H1 (cell line): ENCODE results near the gene CCL1. TPM values are rescaled to one million over a fixed set of nuclear protein-coding genes. Genes with fewer than 3 reads are reported as not detected.

ENCODE experiments used
- FOSL1 ChIP-seq: IDR thresholded peaks from 2 replicates; pipeline ENCODE4 v1.6.1; 2011; ENCODE audit warnings: mild to moderate bottlenecking, low read depth, low read length, moderate library complexity; ENCODE audit not compliant: insufficient read depth
- PHF8 ChIP-seq: fragments of 200-600 bp; sonication (generic); conservative IDR thresholded peaks from 2 replicates; pipeline ENCODE4 v1.7.1; 2012; ENCODE audit warnings: low read depth, mild to moderate bottlenecking, inconsistent platforms, low read length, moderate library complexity
- POLR2A ChIP-seq, 2 experiments: IDR thresholded peaks; 1 replicate in 1 of 2; 2 replicates in 1 of 2; pipeline ENCODE4 v1.6.1; 2011; ENCODE audit warnings: low read depth in 2 of 2, low read length in 2 of 2, mild to moderate bottlenecking in 2 of 2; ENCODE audit errors: control extremely low read depth in 1 of 2
- polyA plus RNA-seq, 7 experiments: library from polyadenylated mRNA; depleted of rRNA in 3 of 7; stranded (reverse) in 5 of 7; unstranded in 2 of 7; fragments of >200 nt in 5 of 7; fragments of 200-250 nt in 2 of 7; gene quantifications; 1 replicate in 5 of 7; 2 replicates in 1 of 7; 4 replicates in 1 of 7; pipeline versions ENCODE4 v1.2.1 to v1.2.3, GENCODE V29; 2011 to 2013; ENCODE audit warnings: missing spikeins in 2 of 7, mixed read lengths in 2 of 7
- total RNA-seq: library from RNA; stranded (reverse); fragmentation: NEBNext Ultra II Directional; extraction: Animal tissue kit (Norgen Biotek cat#: 25700); gene quantifications from 2 replicates; pipeline ENCODE4 v1.2.1, GENCODE V29; 2021

The CCL1 gene
- total and polyA plus RNA-seq, 2 of the 8 experiments (the other 6 are each of a cell fraction or from before 2014, with no cell fraction given) = not detected

GRCh38 chr17:34311291-34311690 lies 51.7 kb downstream of the CCL1 start (continued):
- no peak for TF ChIP-seq FOSL1
- no peak for TF ChIP-seq PHF8
- no peak for TF ChIP-seq POLR2A (IDR thresholded peaks at IDR 0.05; ENCODE audit: control extremely low read depth in 1 of 2, low read depth in 2 of 2, low read length in 2 of 2)

Other genes starting within 250 kb of the CCL1 start
- gene CCL2, start 107.9 kb downstream of the CCL1 start, total RNA-seq = 3.1 and 3.7 TPM in 2 replicates
- 2.6 and 3.0 TPM in 2 replicates for gene CCL2, start 107.9 kb downstream of the CCL1 start, polyA plus RNA-seq (2011; rRNA removed)
- not detected in 2 replicates for gene CCL7, start 93.0 kb downstream of the CCL1 start, total RNA-seq
- not detected in 2 replicates for gene CCL7, start 93.0 kb downstream of the CCL1 start, polyA plus RNA-seq (2011; rRNA removed)
- not detected in 2 replicates for gene CCL11, start 77.5 kb downstream of the CCL1 start, total RNA-seq
- not detected in 2 replicates for gene CCL11, start 77.5 kb downstream of the CCL1 start, polyA plus RNA-seq (2011; rRNA removed)
- gene CCL8, start 43.8 kb downstream of the CCL1 start, total RNA-seq = not detected in 2 replicates
- gene CCL8, start 43.8 kb downstream of the CCL1 start, polyA plus RNA-seq (2011; rRNA removed) = not detected in 2 replicates
- not detected in 2 replicates for gene CCL13, start 6.8 kb downstream of the CCL1 start, total RNA-seq
- gene CCL13, start 6.8 kb downstream of the CCL1 start, polyA plus RNA-seq (2011; rRNA removed) = not detected in 2 replicates
- 0.31 and 0.45 TPM in 2 replicates for gene TMEM132E, start 216.3 kb upstream of the CCL1 start, total RNA-seq
- 0.60 and 0.67 TPM in 2 replicates for gene TMEM132E, start 216.3 kb upstream of the CCL1 start, polyA plus RNA-seq (2011; rRNA removed)